GM13976 (cell line): ENCODE data around the gene ORAI2.

Experiments
- DNase-seq: peaks from one replicate; pipeline ENCODE4 v3.0.0; 2012; ENCODE audit warnings: low spot score
- in situ Hi-C: fragments of 300-500 bp; cut with MboI; formaldehyde crosslinking; loops from one replicate; pipeline ENCODE4 v1.12.0; 2022; ENCODE audit warnings: low sequenced_read_pairs, mixed read lengths, inconsistent platforms; ENCODE audit not compliant: unreplicated experiment
- TF ChIP-seq, protein P1 (sequence below): IDR thresholded peaks from 2 replicates; pipeline ENCODE4 v1.5.1; 2012; ENCODE audit warnings: borderline replicate concordance, mild to moderate bottlenecking; ENCODE audit not compliant: insufficient read depth; ENCODE audit errors: extremely low read depth, missing control alignments, control extremely low read depth

Gene ORAI2

DNA sequence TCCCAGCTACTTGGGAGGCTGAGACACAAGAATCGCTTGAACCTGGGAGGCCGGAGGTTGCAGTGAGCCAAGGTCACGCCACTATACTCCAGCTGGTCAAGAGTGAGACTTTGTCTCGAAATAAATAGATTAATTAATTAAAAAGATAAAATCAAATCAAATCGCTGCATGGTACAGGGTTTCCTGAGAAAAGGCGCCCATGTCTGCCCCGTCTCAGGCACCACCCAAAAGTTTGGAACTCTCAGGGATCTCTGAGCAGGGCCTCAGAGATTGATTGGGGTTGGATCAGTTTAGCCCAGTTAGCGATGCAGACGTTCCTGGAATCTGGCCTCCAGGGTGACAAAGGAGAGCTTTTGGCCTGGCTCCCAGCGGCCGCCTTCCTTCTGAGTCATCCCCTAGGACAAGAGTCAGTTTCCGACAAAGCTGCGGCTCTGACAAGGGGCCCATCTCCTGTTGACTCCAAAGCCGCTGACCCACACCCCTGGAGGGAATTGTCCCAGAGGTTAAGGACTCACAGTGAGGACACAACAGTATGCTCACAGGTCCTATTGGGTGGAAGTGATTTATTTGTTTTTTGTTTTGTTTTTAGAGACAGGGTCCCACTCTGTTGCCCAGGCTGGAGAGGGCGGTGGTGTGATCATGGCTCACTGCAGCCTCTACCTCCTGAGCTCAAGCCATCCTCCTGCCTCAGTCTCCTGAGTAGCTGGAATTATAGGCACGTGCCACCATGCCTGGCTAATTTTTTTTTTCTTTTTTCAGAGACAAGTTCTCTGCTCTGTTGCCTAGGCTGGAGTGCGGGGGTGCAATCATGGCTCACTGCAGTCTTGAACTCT lies 6.8 kb downstream of the ORAI2 start:
- TF ChIP-seq, protein P1, sequence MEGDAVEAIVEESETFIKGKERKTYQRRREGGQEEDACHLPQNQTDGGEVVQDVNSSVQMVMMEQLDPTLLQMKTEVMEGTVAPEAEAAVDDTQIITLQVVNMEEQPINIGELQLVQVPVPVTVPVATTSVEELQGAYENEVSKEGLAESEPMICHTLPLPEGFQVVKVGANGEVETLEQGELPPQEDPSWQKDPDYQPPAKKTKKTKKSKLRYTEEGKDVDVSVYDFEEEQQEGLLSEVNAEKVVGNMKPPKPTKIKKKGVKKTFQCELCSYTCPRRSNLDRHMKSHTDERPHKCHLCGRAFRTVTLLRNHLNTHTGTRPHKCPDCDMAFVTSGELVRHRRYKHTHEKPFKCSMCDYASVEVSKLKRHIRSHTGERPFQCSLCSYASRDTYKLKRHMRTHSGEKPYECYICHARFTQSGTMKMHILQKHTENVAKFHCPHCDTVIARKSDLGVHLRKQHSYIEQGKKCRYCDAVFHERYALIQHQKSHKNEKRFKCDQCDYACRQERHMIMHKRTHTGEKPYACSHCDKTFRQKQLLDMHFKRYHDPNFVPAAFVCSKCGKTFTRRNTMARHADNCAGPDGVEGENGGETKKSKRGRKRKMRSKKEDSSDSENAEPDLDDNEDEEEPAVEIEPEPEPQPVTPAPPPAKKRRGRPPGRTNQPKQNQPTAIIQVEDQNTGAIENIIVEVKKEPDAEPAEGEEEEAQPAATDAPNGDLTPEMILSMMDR, result no peak
- in situ Hi-C loops, result no loop called here
- DNase-seq, result no peak

DNA sequence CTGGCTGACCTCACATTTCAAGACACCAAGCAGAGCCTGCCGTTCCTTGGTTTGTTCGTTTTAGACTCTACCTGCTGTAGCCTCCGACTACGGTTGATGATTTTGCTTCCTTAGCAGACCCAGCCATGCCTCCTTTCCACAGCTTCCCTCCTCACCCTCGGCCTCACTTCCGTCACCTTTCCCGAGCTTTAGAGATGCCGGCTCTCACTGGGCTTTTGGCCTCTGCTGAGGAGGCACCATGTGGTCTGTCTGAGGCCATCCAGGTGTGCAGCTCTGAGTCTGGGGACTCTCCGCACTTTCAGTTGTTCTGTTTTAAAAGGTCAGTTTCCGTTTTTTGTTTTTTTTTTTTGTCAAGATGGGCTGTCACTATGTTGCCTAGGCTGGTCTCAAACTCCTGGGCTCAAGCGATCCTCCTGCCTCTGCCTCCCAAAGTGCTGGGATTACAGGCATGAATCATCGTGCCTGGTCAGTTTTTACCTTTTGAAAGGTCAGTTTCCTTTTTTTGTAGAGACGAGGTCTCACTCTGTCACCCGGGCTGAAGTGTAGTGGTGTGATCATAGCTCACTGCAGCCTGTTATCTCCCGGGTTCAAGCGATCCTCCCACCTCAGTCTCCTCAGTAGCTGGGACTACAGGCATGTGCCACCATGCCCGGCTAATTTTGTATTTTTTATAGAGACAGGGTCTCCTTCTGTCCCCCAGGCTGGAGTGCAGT lies 11.7 kb downstream of the ORAI2 start:
- TF ChIP-seq, protein P1, result no peak
- DNase-seq, result peak; percentile 77
- in situ Hi-C loops, result no loop called here

DNA sequence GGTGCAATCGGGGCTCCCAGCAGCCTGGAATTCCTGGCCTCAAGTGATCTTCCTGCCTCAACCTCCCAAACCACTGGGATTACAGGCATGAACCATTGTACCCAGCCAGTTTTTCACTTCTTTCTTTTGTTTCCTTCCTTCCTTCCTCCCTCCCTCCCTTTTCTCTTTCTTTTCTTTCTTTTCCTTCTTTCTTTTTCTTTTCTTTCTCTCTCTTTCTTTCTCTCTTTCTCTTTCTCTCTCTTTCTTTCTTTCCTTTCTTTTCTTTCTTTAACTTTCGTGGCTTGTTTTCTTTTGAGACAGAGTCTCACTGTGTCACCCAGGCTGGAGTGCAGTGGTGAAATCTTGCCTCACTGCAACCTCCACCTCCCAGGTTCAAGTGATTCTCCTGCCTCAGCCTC lies 12.3 kb downstream of the ORAI2 start:
- in situ Hi-C loops, result no loop called here
- TF ChIP-seq, protein P1, result no peak
- no peak for DNase-seq

DNA sequence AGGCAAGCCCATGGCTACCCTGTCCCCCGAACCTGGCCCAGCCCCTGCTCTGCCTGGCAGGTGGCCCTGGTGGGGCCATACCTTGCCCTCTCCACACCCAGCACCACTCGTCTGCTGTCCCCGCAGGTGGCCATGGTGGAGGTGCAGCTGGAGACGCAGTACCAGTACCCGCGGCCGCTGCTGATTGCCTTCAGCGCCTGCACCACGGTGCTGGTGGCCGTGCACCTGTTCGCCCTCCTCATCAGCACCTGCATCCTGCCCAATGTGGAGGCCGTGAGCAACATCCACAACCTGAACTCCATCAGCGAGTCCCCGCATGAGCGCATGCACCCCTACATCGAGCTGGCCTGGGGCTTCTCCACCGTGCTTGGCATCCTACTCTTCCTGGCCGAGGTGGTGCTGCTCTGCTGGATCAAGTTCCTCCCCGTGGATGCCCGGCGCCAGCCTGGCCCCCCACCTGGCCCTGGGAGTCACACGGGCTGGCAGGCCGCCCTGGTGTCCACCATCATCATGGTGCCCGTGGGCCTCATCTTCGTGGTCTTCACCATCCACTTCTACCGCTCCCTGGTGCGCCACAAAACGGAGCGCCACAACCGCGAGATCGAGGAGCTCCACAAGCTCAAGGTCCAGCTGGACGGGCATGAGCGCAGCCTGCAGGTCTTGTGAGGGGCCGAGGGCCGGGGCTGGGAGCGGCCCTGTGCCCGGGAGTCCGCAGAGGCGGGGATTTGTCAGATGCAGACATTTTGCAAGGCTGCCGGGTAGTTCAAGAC lies 13.2 kb downstream of the ORAI2 start:
- TF ChIP-seq, protein P1, result no peak
- DNase-seq, result no peak
- in situ Hi-C loops, result no loop called here

DNA sequence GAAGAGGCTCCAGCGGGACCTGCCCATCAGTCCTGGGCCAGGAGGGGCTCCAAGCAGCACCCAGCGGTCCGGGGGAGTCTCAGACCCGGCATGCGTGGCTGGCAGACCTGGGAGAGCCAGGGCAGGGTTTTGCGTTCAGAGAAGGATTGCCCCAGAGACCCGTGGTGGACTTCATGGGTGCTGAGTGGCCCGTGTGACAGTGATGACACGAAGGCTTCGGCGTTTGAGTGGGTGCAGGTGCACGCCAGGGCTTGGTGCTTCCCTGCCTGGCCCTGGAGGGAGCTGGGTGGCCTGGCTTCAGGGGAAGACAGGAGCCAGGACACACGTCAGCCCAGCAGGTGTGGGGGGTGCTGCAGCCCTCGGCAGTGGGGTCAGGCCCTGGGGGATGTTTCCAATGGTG lies 13.9 kb downstream of the ORAI2 start:
- TF ChIP-seq, protein P1, result no peak
- in situ Hi-C loops, result no loop called here
- no peak for DNase-seq

DNA sequence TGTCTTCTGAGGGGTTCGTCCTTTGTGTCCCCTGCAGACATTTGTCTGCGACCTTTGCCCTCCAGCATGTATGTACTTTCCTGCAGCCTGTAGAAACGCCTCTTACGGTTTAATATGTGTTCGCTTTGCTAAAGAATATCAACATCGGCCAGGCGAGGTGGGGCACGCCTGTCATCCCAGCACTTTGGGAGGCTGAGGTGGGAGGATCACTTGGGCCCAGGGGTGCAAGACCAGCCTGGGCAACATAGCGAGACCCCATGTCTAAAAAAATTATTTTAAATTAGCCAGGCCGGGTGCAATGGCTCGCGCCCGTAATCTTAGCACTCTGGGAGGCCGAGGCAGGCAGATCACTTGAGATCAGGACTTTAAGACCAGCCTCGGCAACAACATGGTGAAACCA lies 15.8 kb downstream of the ORAI2 start:
- in situ Hi-C loops, result no loop called here
- TF ChIP-seq, protein P1, result no peak
- no peak for DNase-seq
